H1 (cell line): ENCODE measurements around the gene ZDHHC22. TPM values are rescaled to one million over a fixed set of nuclear protein-coding genes. Genes with fewer than 3 reads are reported as not detected.
A peak's percentile ranks its signal among the peaks of the same experiment; 100 is the strongest.

Experiments
- CTCF ChIA-PET: fragments of 300-600 bp; sonication (Branson Sonifier 250); formaldehyde crosslinking; loops from one replicate; lab custom pipeline; 2021; ENCODE audit not compliant: partially characterized antibody; lab: Charles Lee
- POLR2A ChIA-PET: fragments of 300-600 bp; sonication (Branson Sonifier 250); formaldehyde crosslinking; loops from one replicate; lab custom pipeline; 2021; ENCODE audit warnings: inconsistent platforms; ENCODE audit not compliant: partially characterized antibody; lab: Charles Lee
- DNase-seq, 2 experiments: peaks; one replicate each; pipeline versions ENCODE4 v3.0.0 to v3.0.0-alpha.2; 2010 to 2022; ENCODE audit warnings: low spot score in 2 of 2, low read depth in 1 of 2, mixed read lengths in 1 of 2
- FAIRE-seq: peaks from 2 replicates; lab custom pipeline; 2011; peaks lifted over from hg19 to GRCh38; lab: Jason Lieb, UNC
- H2AFZ ChIP-seq: 2 replicates; pipeline ENCODE4 v1.8.1; 2012; ENCODE audit warnings: low read length, inconsistent platforms
- H2AK5ac ChIP-seq: 2 replicates; pipeline ENCODE4 v1.6.1; 2013; ENCODE audit warnings: low read depth, low read length
- H2BK120ac ChIP-seq: replicated peaks from 2 replicates; pipeline ENCODE3; 2013; ENCODE audit warnings: low read depth, low read length, inconsistent platforms
- H2BK12ac ChIP-seq: 2 replicates; pipeline ENCODE4 v1.6.1; 2013; ENCODE audit warnings: low read depth, low read length
- H2BK15ac ChIP-seq: 2 replicates; pipeline ENCODE4 v1.6.1; 2013; ENCODE audit warnings: low read length
- H2BK20ac ChIP-seq: 2 replicates; pipeline ENCODE4 v1.6.1; 2013; ENCODE audit warnings: low read length
- H2BK5ac ChIP-seq: 2 replicates; pipeline ENCODE4 v1.6.1; 2013; ENCODE audit warnings: low read depth, low read length
- H3K14ac ChIP-seq: 2 replicates; pipeline ENCODE4 v1.6.1; 2013; ENCODE audit warnings: inconsistent platforms; ENCODE audit not compliant: insufficient read length
- H3K18ac ChIP-seq: 2 replicates; pipeline ENCODE4 v1.6.1; 2013; ENCODE audit warnings: low read length; ENCODE audit errors: extremely low read depth
- H3K23ac ChIP-seq: 2 replicates; pipeline ENCODE4 v1.6.1; 2013; ENCODE audit warnings: inconsistent platforms; ENCODE audit not compliant: insufficient read length
- H3K23me2 ChIP-seq: 2 replicates; pipeline ENCODE4 v1.6.1; 2013; ENCODE audit warnings: low read depth, low read length
- H3K27ac ChIP-seq: 2 replicates; pipeline ENCODE4 v1.6.1; 2011; ENCODE audit warnings: low read depth, low read length, inconsistent platforms
- H3K27me3 ChIP-seq, 4 experiments: replicated peaks in 1 of 4; 1 replicate in 1 of 4; 2 replicates in 3 of 4; pipeline versions ENCODE4 v1.6.1 to v1.8.1; 2011 to 2013; ENCODE audit warnings: low read length in 3 of 4, mild to moderate bottlenecking in 3 of 4, inconsistent platforms in 2 of 4, mixed read lengths in 2 of 4, moderate library complexity in 1 of 4; ENCODE audit not compliant: control insufficient read depth in 3 of 4, insufficient read depth in 3 of 4; ENCODE audit errors: extremely low read depth in 1 of 4
- H3K36me3 ChIP-seq, 4 experiments: 2 replicates each; pipeline versions ENCODE4 v1.6.1 to v1.8.1; 2011 to 2013; ENCODE audit warnings: mild to moderate bottlenecking in 4 of 4, low read length in 3 of 4, moderate library complexity in 2 of 4, control low read depth in 1 of 4, inconsistent platforms in 1 of 4; ENCODE audit not compliant: insufficient read depth in 4 of 4, control insufficient read depth in 2 of 4
- H3K4ac ChIP-seq: replicated peaks from 2 replicates; pipeline ENCODE3; 2013; ENCODE audit warnings: low read length, low read depth, mixed read lengths, inconsistent platforms; ENCODE audit not compliant: insufficient read length
- H3K4me1 ChIP-seq, 4 experiments: replicated peaks in 1 of 4; 1 replicate in 1 of 4; 2 replicates in 3 of 4; pipeline versions ENCODE4 v1.6.1 to v1.8.1; 2011 to 2013; ENCODE audit warnings: low read length in 3 of 4, inconsistent platforms in 2 of 4, mixed read lengths in 1 of 4; ENCODE audit not compliant: insufficient read depth in 4 of 4, control insufficient read depth in 3 of 4
- H3K4me2 ChIP-seq, 2 experiments: 2 replicates each; pipeline versions ENCODE4 v1.6.1 to v1.8.1; 2011 to 2013; ENCODE audit warnings: low read depth in 2 of 2, low read length in 2 of 2, control low read depth in 1 of 2, inconsistent platforms in 1 of 2, mild to moderate bottlenecking in 1 of 2; ENCODE audit not compliant: insufficient read depth in 1 of 2
- H3K4me3 ChIP-seq, 4 experiments: fragments of 200-600, 300-600 bp in 1 of 4; sonication (generic), shearing (Covaris generic), sonication (Bioruptor Twin) in 1 of 4; 2 replicates each; pipeline versions ENCODE4 v1.5.1 to v1.8.1; 2011 to 2016; ENCODE audit warnings: low read length in 4 of 4, low read depth in 3 of 4, control low read depth in 2 of 4, inconsistent platforms in 2 of 4, mild to moderate bottlenecking in 2 of 4, mixed read lengths in 1 of 4, moderate library complexity in 1 of 4; ENCODE audit not compliant: insufficient read depth in 2 of 4; ENCODE audit errors: extremely low read depth in 1 of 4
- H3K56ac ChIP-seq: replicated peaks from 2 replicates; pipeline ENCODE3; 2013; ENCODE audit warnings: low read depth, mild to moderate bottlenecking, mixed read lengths, low read length, inconsistent platforms; ENCODE audit not compliant: insufficient read length
- H3K79me1 ChIP-seq: 2 replicates; pipeline ENCODE4 v1.6.1; 2013; ENCODE audit warnings: low read depth, low read length, control low read depth
- H3K79me2 ChIP-seq, 2 experiments: 2 replicates each; pipeline versions ENCODE4 v1.6.1 to v1.8.1; 2012 to 2013; ENCODE audit warnings: low read length in 2 of 2, mild to moderate bottlenecking in 2 of 2, inconsistent platforms in 1 of 2; ENCODE audit not compliant: insufficient read depth in 2 of 2, control insufficient read depth in 1 of 2
- H3K9ac ChIP-seq, 4 experiments: replicated peaks in 1 of 4; 1 replicate in 1 of 4; 2 replicates in 3 of 4; pipeline versions ENCODE4 v1.6.1 to v1.8.1; 2011 to 2013; ENCODE audit warnings: low read depth in 3 of 4, low read length in 3 of 4, control low read depth in 2 of 4, mild to moderate bottlenecking in 2 of 4, moderate library complexity in 2 of 4, inconsistent platforms in 1 of 4; ENCODE audit errors: extremely low read depth in 1 of 4
- H3K9me3 ChIP-seq, 2 experiments: 2 replicates each; pipeline versions ENCODE4 v1.6.1 to v1.8.1; 2012 to 2013; ENCODE audit warnings: mild to moderate bottlenecking in 2 of 2, moderate library complexity in 2 of 2, control low read depth in 1 of 2, inconsistent platforms in 1 of 2, low read depth in 1 of 2, low read length in 1 of 2, mixed read lengths in 1 of 2; ENCODE audit not compliant: insufficient read depth in 2 of 2
- H4K20me1 ChIP-seq, 2 experiments: replicated peaks in 1 of 2; 2 replicates each; pipeline versions ENCODE3 to v1.8.1; 2011 to 2013; ENCODE audit warnings: inconsistent platforms in 2 of 2, low read length in 2 of 2, mild to moderate bottlenecking in 1 of 2; ENCODE audit not compliant: insufficient read depth in 2 of 2, control insufficient read depth in 1 of 2
- H4K5ac ChIP-seq: 2 replicates; pipeline ENCODE4 v1.6.1; 2013; ENCODE audit warnings: low read length, low read depth, mixed read lengths, inconsistent platforms; ENCODE audit not compliant: insufficient read length
- H4K8ac ChIP-seq: 2 replicates; pipeline ENCODE4 v1.8.0; 2013; ENCODE audit warnings: mild to moderate bottlenecking, moderate library complexity, low read length, inconsistent platforms; ENCODE audit not compliant: insufficient read depth; ENCODE audit errors: extremely low read depth
- H4K91ac ChIP-seq: replicated peaks from 2 replicates; pipeline ENCODE3; 2013; ENCODE audit warnings: low read length, mixed read lengths, inconsistent platforms; ENCODE audit not compliant: insufficient read length
- ATF2 ChIP-seq: IDR thresholded peaks from 2 replicates; pipeline ENCODE4 v1.6.1; 2012; ENCODE audit warnings: low read length, inconsistent platforms
- EZH2 ChIP-seq: fragments of 200-600 bp; sonication (generic); IDR thresholded peaks from 2 replicates; pipeline ENCODE4 v1.7.1; 2012; ENCODE audit warnings: low read depth, mild to moderate bottlenecking, moderate library complexity, low read length, inconsistent platforms; ENCODE audit not compliant: severe bottlenecking
- HDAC2 ChIP-seq, 2 experiments: fragments of 300-600 bp in 1 of 2; sonication (generic) in 1 of 2; IDR thresholded peaks; 2 replicates each; pipeline ENCODE4 v1.6.1; 2011 to 2012; ENCODE audit warnings: low read depth in 2 of 2, low read length in 2 of 2, mild to moderate bottlenecking in 2 of 2, moderate library complexity in 2 of 2, borderline replicate concordance in 1 of 2, inconsistent platforms in 1 of 2
- JUN ChIP-seq: IDR thresholded peaks from 2 replicates; pipeline ENCODE4 v1.6.1; 2011; ENCODE audit warnings: low read depth, mild to moderate bottlenecking, improper control_type of control experiment, low read length
- POLR2A ChIP-seq, 2 experiments: IDR thresholded peaks; 1 replicate in 1 of 2; 2 replicates in 1 of 2; pipeline ENCODE4 v1.6.1; 2011; ENCODE audit warnings: low read depth in 2 of 2, low read length in 2 of 2, mild to moderate bottlenecking in 2 of 2; ENCODE audit errors: control extremely low read depth in 1 of 2
- SP2 ChIP-seq: IDR thresholded peaks from 2 replicates; pipeline ENCODE4 v1.6.1; 2012; ENCODE audit warnings: mild to moderate bottlenecking, low read length, inconsistent platforms
- TBP ChIP-seq: IDR thresholded peaks from 2 replicates; pipeline ENCODE4 v1.6.1; 2011; ENCODE audit warnings: low read depth, low read length, improper control_type of control experiment
- USF2 ChIP-seq: IDR thresholded peaks from 2 replicates; pipeline ENCODE4 v1.6.1; 2011; ENCODE audit warnings: low read length, improper control_type of control experiment
- WGBS, 2 experiments: shearing (Covaris generic) in 1 of 2; methylation state at CpG; one replicate each; pipeline versions ENCODE4 v1.1.6 to v1.1.7; 2013 to 2015; ENCODE audit warnings: low lambda C conversion rate in 2 of 2, mixed read lengths in 2 of 2, inconsistent platforms in 1 of 2, low coverage in 1 of 2, missing lambda C conversion rate in 1 of 2; ENCODE audit not compliant: insufficient replicate concordance in 2 of 2, insufficient coverage in 1 of 2, insufficient read length in 1 of 2; ENCODE audit errors: extremely low coverage in 1 of 2, missing lambda C conversion rate in 1 of 2; 5-methylcytosine and 5-hydroxymethylcytosine counted together
- polyA plus RNA-seq, 7 experiments: library from polyadenylated mRNA; depleted of rRNA in 3 of 7; stranded (reverse) in 5 of 7; unstranded in 2 of 7; fragments of >200 nt in 5 of 7; fragments of 200-250 nt in 2 of 7; gene quantifications; 1 replicate in 5 of 7; 2 replicates in 1 of 7; 4 replicates in 1 of 7; pipeline versions ENCODE4 v1.2.1 to v1.2.3, GENCODE V29; 2011 to 2013; ENCODE audit warnings: missing spikeins in 2 of 7, mixed read lengths in 2 of 7
- total RNA-seq: library from RNA; stranded (reverse); fragmentation: NEBNext Ultra II Directional; extraction: Animal tissue kit (Norgen Biotek cat#: 25700); gene quantifications from 2 replicates; pipeline ENCODE4 v1.2.1, GENCODE V29; 2021

ZDHHC22 gene
- total and polyA plus RNA-seq, 2 of the 8 experiments (the other 6 are each of a cell fraction or from before 2014, with no cell fraction given): 23.8 to 55.2 TPM

- no peak for FAIRE-seq
- Histone ChIP-seq H4K20me1 (no peaks in the 10 kb centered on the region), H2BK20ac (no peak overlapping the region), H2BK12ac (no peak overlapping the region), H3K4me1 (peaks cover 4 to 12% (median 9%) of the 10 kb centered on the region in 4 experiments), H3K4ac (no peak overlapping the region), H3K23me2 (peaks cover 14% of the 10 kb centered on the region; the same call in 1 of the 2 replicates), H2AK5ac (no peak overlapping the region), H2BK15ac (no peak overlapping the region), H2BK5ac (no peak overlapping the region), H3K9ac (no peak overlapping the region), H2BK120ac (no peak overlapping the region), H3K18ac (no peak overlapping the region), H4K8ac (no peak overlapping the region), H3K79me2 (peaks cover 4 to 71% of the 10 kb centered on the region in 2 experiments; a peak in 3 of 4 replicates), H4K5ac (no peak overlapping the region), H3K14ac (no peak overlapping the region), H3K23ac (no peak overlapping the region), H3K56ac (no peak overlapping the region), H3K27me3 (no peaks in the 10 kb centered on the region), H3K9me3 (no peaks in the 10 kb centered on the region), H2AFZ (no peak overlapping the region), H4K91ac (no peak overlapping the region), H3K4me3 (peak overlapping the region; percentile 87 to 96 (median 88); a peak in 5 of 8 replicates), H3K79me1 (peaks cover 3% of the 10 kb centered on the region; the same call in 1 of the 2 replicates), H3K27ac (no peak overlapping the region), H3K4me2 (peak overlapping the region; percentile 82 to 96; a peak in 3 of 4 replicates), H3K36me3 (no peaks in the 10 kb centered on the region)
- CTCF ChIA-PET: interaction anchor here (0.5 to 56.8 kb wide), 10 partner anchors 11 to 227 kb away, joined by 3 to 1490 read pairs (median 6); partner anchors contain the start of gene ZDHHC22
- WGBS, 2 experiments: 72% methylated on average over 7 of the region's 7 CpGs; no CpG with 5 or more reads in 1 of the 2 experiments
- no peak for DNase-seq
- POLR2A ChIA-PET: interaction anchor here (0.6 to 8.3 kb wide), 8 partner anchors 12 to 213 kb away, joined by 3 to 49 read pairs (median 5); partner anchors contain the start of gene IRF2BPL
- TF ChIP-seq USF2: no peak
- TF ChIP-seq JUN: no peak
- TF ChIP-seq ATF2: no peak
- TF ChIP-seq SP2: no peak
- no peak for TF ChIP-seq HDAC2 (IDR thresholded peaks at IDR 0.05; ENCODE audit: borderline replicate concordance in 1 of 2, low read depth in 2 of 2, low read length in 2 of 2)
- TF ChIP-seq EZH2: no peak
- TF ChIP-seq POLR2A (IDR thresholded peaks at IDR 0.05; ENCODE audit: control extremely low read depth in 1 of 2, low read depth in 2 of 2, low read length in 2 of 2): no peak
- no peak for TF ChIP-seq TBP
Observed at GRCh38 chr14:77099425-77100167, 42.0 kb downstream of the ZDHHC22 start.
